Prostate gland (tissue), 2 donors: ENCODE results near the gene PTGER3. TPM values are rescaled to one million over a fixed set of nuclear protein-coding genes. Genes with fewer than 3 reads are reported as not detected.

Experiments used
- DNase-seq: peaks from one replicate; pipeline ENCODE4 v3.0.0-alpha.2; 2019; ENCODE audit warnings: low spot score
- H3K27ac ChIP-seq, 2 donors: fragments of 200-600 bp; sonication (generic); 2 replicates each; pipeline ENCODE4 v1.5.1; 2017 to 2019
- H3K27me3 ChIP-seq: fragments of 200-600 bp; sonication (generic); replicated peaks from 2 replicates; pipeline ENCODE4 v1.5.1; 2019; ENCODE audit not compliant: insufficient read depth
- H3K36me3 ChIP-seq, 2 donors: fragments of 200-600 bp; sonication (generic); 1 replicate in 1 of 2; 2 replicates in 1 of 2; pipeline versions ENCODE4 v1.5.1 to v1.8.1; 2017 to 2019
- H3K4me1 ChIP-seq: fragments of 200-600 bp; sonication (generic); replicated peaks from 2 replicates; pipeline ENCODE4 v1.5.1; 2019
- H3K4me3 ChIP-seq, 2 donors: fragments of 200-600 bp; sonication (generic); 2 replicates each; pipeline ENCODE4 v1.5.1; 2017 to 2019
- H3K9me3 ChIP-seq: fragments of 200-600 bp; sonication (generic); 2 replicates; pipeline ENCODE4 v1.5.1; 2017
- CTCF ChIP-seq, 4 experiments: fragments of 200-600 bp in 2 of 4; fragments of 450-650 bp in 2 of 4; sonication (generic) in 2 of 4; IDR thresholded peaks; 1 replicate in 3 of 4; 2 replicates in 1 of 4; pipeline ENCODE4 v1.5.1; 2016 to 2019; ENCODE audit warnings: antibody characterized with exemption in 4 of 4, mild to moderate bottlenecking in 2 of 4, moderate library complexity in 2 of 4
- POLR2A ChIP-seq: fragments of 450-650 bp; IDR thresholded peaks from one replicate; pipeline ENCODE4 v1.6.1; 2016; ENCODE audit warnings: antibody characterized with exemption, mild to moderate bottlenecking
- POLR2AphosphoS5 ChIP-seq: sonication (generic); formaldehyde crosslinking; IDR thresholded peaks from one replicate; pipeline ENCODE4 v1.6.1; 2017; ENCODE audit warnings: antibody characterized with exemption
- WGBS: methylation state at CpG from one replicate; pipeline ENCODE4 v1.1.5; 2018; 5-methylcytosine and 5-hydroxymethylcytosine counted together
- intact Hi-C: fragments of 100-400 bp; cut with DNase I; formaldehyde crosslinking; loops from one replicate; pipeline ENCODE4 v1.14.2; 2022
- total RNA-seq, 2 donors: library from RNA; depleted of rRNA; stranded (reverse); fragments of >200 nt; gene quantifications; one replicate each; pipeline ENCODE4 v1.1.0, GENCODE V29; 2016

PTGER3 gene
- total RNA-seq, 2 donors from 2014 or later = 3.6 to 4.0 TPM

DNA sequence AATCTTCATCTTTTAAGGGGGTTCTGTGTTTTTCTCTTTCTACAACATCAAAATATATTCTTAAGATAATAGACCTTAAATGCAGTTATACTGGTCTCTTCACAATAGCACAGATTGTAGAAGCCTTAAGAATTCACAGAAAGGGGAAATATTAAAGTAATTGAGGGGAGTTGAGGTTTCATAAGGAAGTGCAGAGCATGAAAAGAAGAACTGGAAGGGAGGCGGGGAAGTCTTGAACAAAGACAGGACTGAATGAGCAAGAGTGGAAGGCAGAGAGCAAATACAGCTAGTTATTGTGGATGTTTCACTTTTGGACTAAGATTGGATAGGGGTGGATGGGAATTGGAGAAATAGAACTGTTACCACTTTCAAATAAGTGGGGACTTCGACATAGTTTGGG lies 67.7 kb downstream of the PTGER3 start:
- no peaks in the 10 kb centered on the region for H3K4me1 ChIP-seq
- H3K27ac ChIP-seq = no peak overlapping the region
- no peak for TF ChIP-seq POLR2A
- no peak for TF ChIP-seq POLR2AphosphoS5
- TF ChIP-seq CTCF (IDR thresholded peaks at IDR 0.05) = no peak
- H3K27me3 ChIP-seq = no peaks in the 10 kb centered on the region
- DNase-seq = no peak
- no peaks in the 10 kb centered on the region for H3K9me3 ChIP-seq
- H3K36me3 ChIP-seq = no peaks in the 10 kb centered on the region
- intact Hi-C loops = no loop called here
- H3K4me3 ChIP-seq = no peak overlapping the region
- 76% methylated on average over 2 of the region's 2 CpGs for WGBS

DNA sequence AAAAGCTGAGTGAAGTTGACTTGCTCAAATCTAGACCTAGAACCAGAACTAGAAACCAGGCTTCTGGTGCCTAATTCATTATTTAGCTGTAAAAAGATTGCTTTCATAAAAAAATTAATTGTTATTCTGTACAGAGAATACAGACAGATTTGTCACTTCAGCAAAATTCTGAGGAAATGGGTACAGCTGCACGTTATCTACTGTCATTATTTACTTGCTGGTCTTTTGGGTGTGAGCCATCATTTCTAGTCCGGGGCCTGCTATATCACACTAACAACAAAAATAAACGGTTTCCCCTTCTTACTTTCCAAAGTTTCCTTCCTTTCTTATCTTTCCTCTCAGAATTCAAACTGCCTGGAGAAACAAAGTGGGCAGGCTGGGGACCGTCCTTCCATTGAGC lies 68.3 kb downstream of the PTGER3 start:
- intact Hi-C loops = no loop called here
- Histone ChIP-seq H3K4me1 (no peaks in the 10 kb centered on the region), H3K4me3 (no peak overlapping the region), H3K9me3 (no peaks in the 10 kb centered on the region), H3K27me3 (no peaks in the 10 kb centered on the region), H3K36me3 (no peaks in the 10 kb centered on the region), H3K27ac (no peak overlapping the region)
- no peak for DNase-seq
- no peak for TF ChIP-seq CTCF (IDR thresholded peaks at IDR 0.05)
- TF ChIP-seq POLR2AphosphoS5 = no peak
- TF ChIP-seq POLR2A = no peak
- WGBS = 44% methylated on average over 4 of the region's 4 CpGs

- no peaks in the 10 kb centered on the region for H3K36me3 ChIP-seq
- intact Hi-C loops = no loop called here
- no peak for DNase-seq
- H3K27ac ChIP-seq = no peak overlapping the region
- H3K4me3 ChIP-seq = no peak overlapping the region
- no peaks in the 10 kb centered on the region for H3K4me1 ChIP-seq
- H3K27me3 ChIP-seq = no peaks in the 10 kb centered on the region
- TF ChIP-seq POLR2A (no peak), CTCF (IDR thresholded peaks at IDR 0.05) (no peak), POLR2AphosphoS5 (no peak)
- no peaks in the 10 kb centered on the region for H3K9me3 ChIP-seq
- 80% methylated on average over 1 of the region's 1 CpG for WGBS
These were observed 69.0 kb downstream of the PTGER3 start for GRCh38 chr1:70978623-70979022.

DNA sequence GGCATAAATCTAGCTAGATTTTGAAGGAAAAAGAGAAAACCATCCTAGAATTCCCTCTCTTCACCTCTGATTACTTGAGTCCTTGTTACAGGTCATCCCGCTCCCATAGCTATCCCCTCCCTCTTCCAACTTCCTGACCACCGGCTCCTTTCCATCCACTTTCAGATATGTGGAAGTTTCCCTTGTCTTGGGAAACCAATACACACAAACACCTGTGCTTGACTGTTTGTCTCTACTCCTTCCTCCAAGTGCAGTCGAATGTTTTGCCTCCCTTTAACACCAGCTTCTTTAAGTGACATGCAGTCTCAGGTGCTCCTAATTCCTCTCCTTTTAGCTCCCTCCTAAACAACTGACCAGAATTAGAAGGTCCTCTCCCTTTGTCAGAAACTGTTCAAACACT lies 70.0 kb downstream of the PTGER3 start:
- H3K36me3 ChIP-seq = no peaks in the 10 kb centered on the region
- H3K9me3 ChIP-seq = no peaks in the 10 kb centered on the region
- H3K4me1 ChIP-seq = no peaks in the 10 kb centered on the region
- no peak for TF ChIP-seq POLR2A
- no peak for TF ChIP-seq CTCF (IDR thresholded peaks at IDR 0.05)
- no peak for TF ChIP-seq POLR2AphosphoS5
- no peaks in the 10 kb centered on the region for H3K27me3 ChIP-seq
- no peak overlapping the region for H3K27ac ChIP-seq
- no peak for DNase-seq
- H3K4me3 ChIP-seq = no peak overlapping the region
- intact Hi-C loops = no loop called here
- WGBS = 55% methylated on average over 3 of the region's 3 CpGs

GRCh38 chr1:70977041-70977440 lies 70.6 kb downstream of the PTGER3 start:
- Histone ChIP-seq H3K4me1 (no peaks in the 10 kb centered on the region), H3K27me3 (no peaks in the 10 kb centered on the region), H3K4me3 (no peak overlapping the region), H3K27ac (no peak overlapping the region), H3K9me3 (no peaks in the 10 kb centered on the region), H3K36me3 (no peaks in the 10 kb centered on the region)
- TF ChIP-seq CTCF (IDR thresholded peaks at IDR 0.05) (no peak), POLR2AphosphoS5 (no peak), POLR2A (no peak)
- intact Hi-C loops = no loop called here
- WGBS = 70% methylated on average over 4 of the region's 4 CpGs
- DNase-seq = no peak
